IPS-18c (cell line): ENCODE data around the gene DUOXA2.
A peak's percentile ranks its signal among the peaks of the same experiment; 100 is the strongest.

Source experiments
- H3K4me3 ChIP-seq: 2 replicates; pipeline ENCODE4 v1.7.0; 2013; ENCODE audit warnings: low read depth, mild to moderate bottlenecking, low read length, moderate library complexity; ENCODE audit not compliant: insufficient read depth
- H3K9me3 ChIP-seq: one replicate; pipeline ENCODE4 v1.6.1; 2013; ENCODE audit warnings: mild to moderate bottlenecking, low read length, moderate library complexity; ENCODE audit not compliant: control insufficient read depth, insufficient read depth

Gene DUOXA2

GRCh38 chr15:45112143-45112590 lies 2.0 kb upstream of the DUOXA2 start:
- Histone ChIP-seq H3K4me3 (peak overlapping the region; percentile 32), H3K9me3 (peaks cover 3% of the 10 kb centered on the region)

DNA sequence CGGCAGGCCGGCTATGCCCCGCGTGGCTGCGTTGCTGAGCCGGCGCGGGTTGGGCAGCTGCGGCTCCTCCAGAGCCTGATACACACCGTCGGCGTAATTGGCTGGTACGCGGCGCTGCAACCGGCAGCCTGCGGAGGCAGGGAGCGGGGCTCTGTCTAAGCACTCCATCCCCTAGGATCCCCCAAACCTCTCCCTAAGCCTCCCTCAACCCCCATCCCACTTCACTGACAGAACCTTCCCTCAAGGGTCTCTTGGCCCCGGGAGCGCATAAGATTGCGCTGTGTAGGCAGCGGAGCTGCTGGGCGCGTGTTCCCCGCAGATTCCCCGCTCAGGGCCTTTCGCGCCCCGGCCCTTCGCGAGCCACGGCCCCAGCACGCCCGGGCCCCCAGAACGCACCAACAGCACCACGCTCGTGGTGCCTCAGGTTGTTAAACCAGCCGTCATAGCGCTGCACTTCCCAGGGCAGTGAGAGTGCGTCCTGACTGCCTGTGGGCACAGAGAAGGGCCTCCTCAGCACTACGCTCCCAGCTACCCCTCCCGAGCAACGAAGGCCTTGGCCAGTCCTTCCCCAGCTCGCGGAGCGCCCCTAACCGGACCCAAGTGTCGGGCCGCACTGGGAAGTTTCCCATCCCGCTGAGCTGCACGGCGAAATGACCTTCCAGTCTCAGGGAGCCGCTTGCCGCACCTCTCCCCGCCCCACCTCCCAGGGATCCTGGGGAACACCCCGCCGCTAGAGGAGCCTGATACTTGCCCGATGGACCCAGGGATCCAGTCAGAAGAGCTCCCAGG lies 1.3 kb upstream of the DUOXA2 start:
- Histone ChIP-seq H3K9me3 (peaks cover 3% of the 10 kb centered on the region), H3K4me3 (peak overlapping the region; percentile 32)

DNA sequence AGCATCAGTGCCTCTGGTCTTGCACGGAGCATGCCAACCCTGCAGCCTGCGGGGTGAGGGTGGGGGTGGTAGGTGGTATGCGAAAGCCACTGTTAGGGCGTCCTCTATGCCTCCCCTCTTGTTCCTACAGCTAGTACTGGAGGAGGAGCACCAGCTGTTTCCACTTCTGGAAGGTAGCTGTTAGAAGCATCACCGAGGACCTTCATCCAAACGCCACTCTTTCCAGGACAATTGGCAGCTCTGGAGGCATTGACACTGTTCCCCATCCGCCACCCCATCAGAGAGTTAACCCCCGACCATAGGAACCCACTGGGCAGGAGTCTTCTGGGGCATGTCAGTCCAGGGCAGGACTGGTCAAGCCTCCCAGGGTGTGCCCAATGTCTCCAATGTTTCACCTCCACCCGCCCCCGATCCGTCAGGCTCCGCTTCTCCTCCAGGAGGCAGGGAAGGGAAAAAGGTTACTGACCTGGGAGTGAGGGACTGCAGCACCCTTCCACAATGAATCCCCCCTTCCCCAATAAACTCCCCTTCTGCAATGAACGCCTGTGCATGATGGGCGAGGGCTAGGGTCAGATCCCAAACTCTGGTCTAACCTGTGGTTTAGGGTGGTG lies 641 bp upstream of the DUOXA2 start:
- Histone ChIP-seq H3K9me3 (peaks cover 3% of the 10 kb centered on the region), H3K4me3 (peak overlapping the region; percentile 32; the same call in 1 of the 2 replicates)

- H3K4me3 ChIP-seq: no peak overlapping the region
- peaks cover 3% of the 10 kb centered on the region for H3K9me3 ChIP-seq
Measured at GRCh38 chr15:45114751-45115085, 592 bp downstream of the DUOXA2 start.

GRCh38 chr15:45115312-45115820 lies 1.2 kb downstream of the DUOXA2 start:
- H3K4me3 ChIP-seq: no peak overlapping the region
- H3K9me3 ChIP-seq: peaks cover 3% of the 10 kb centered on the region

GRCh38 chr15:45116006-45116481 lies 1.9 kb downstream of the DUOXA2 start:
- Histone ChIP-seq H3K9me3 (peaks cover 3% of the 10 kb centered on the region), H3K4me3 (no peak overlapping the region)

GRCh38 chr15:45116482-45117307 lies 2.6 kb downstream of the DUOXA2 start:
- Histone ChIP-seq H3K4me3 (no peak overlapping the region; the same call in 1 of the 2 replicates), H3K9me3 (peaks cover 3% of the 10 kb centered on the region)

GRCh38 chr15:45117308-45118130 lies 3.4 kb downstream of the DUOXA2 start:
- peak overlapping the region; percentile 29 for H3K4me3 ChIP-seq
- H3K9me3 ChIP-seq: peaks cover 3% of the 10 kb centered on the region

DNA sequence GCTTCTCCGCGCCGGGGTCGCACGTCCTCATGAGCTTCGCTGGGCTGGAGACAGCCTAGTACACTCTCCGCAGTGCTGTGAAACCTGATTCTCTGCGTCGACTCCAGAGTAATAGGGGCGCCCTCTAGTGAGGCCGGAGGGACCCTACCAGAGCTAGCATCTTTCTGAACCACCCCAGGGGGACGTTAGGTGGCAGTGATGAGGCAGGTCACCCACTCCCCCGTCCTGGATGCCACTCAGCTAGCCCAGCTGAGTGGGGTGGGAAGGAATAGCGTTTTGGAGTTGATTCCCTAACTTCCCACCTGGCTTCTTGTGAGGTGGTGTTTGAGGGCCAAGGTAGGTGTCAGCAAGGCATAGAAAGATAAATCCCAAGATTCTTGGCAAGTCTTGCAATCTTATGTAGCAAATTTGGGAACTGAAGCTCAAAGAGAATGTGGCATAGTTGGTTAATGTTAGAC lies 4.0 kb downstream of the DUOXA2 start:
- no peak overlapping the region; the same call in 1 of the 2 replicates for H3K4me3 ChIP-seq

DNA sequence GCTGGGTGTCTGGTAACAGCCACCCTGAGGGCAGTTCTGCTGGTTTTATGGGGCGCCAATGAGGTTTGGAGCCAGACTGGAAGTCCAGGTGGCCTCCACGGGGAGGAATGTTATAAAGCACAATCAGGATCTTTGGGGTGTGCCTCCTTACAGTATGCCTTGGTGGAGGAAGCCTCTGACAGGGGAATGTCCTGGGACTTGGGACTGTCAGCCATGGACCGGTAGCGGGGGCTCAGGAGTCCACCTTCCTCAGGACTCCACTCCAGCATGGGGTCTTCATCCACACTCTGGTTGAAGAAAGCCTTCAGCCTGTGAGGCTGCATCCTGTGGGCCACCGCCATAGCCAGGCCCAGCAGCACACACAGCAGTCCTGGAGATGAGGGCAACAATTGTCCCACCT lies 4.9 kb downstream of the DUOXA2 start:
- Histone ChIP-seq H3K4me3 (no peak overlapping the region), H3K9me3 (peaks cover 3% of the 10 kb centered on the region)

More for the DNA sequence above, 4.0 kb downstream of the DUOXA2 start:
- H3K9me3 ChIP-seq: peaks cover 3% of the 10 kb centered on the region

GRCh38 chr15:45120081-45120972 lies 6.2 kb downstream of the DUOXA2 start:
- peaks cover 3% of the 10 kb centered on the region for H3K9me3 ChIP-seq

DNA sequence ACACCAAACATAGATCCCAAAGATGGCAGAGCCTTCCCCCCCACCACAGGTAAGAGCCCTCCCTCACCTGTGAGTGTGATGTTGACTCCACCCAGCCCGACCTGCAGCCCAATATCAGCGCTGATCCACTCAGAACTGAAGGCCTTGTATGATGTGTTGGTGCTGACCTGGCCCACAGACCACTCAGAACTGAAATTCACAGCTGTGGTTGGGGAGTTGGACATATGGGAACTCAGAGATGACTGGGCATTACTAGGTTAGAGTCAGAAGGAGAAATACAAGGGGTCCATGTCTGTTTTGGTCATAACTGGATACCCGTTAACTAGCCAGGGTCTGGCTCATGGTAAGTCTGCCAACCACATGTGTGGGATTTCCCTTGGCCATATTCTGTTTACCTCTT lies 6.9 kb downstream of the DUOXA2 start:
- peaks cover 3% of the 10 kb centered on the region for H3K9me3 ChIP-seq
- no peak overlapping the region for H3K4me3 ChIP-seq

More at GRCh38 chr15:45120081-45120972, 6.2 kb downstream of the DUOXA2 start:
- no peak overlapping the region for H3K4me3 ChIP-seq

DNA sequence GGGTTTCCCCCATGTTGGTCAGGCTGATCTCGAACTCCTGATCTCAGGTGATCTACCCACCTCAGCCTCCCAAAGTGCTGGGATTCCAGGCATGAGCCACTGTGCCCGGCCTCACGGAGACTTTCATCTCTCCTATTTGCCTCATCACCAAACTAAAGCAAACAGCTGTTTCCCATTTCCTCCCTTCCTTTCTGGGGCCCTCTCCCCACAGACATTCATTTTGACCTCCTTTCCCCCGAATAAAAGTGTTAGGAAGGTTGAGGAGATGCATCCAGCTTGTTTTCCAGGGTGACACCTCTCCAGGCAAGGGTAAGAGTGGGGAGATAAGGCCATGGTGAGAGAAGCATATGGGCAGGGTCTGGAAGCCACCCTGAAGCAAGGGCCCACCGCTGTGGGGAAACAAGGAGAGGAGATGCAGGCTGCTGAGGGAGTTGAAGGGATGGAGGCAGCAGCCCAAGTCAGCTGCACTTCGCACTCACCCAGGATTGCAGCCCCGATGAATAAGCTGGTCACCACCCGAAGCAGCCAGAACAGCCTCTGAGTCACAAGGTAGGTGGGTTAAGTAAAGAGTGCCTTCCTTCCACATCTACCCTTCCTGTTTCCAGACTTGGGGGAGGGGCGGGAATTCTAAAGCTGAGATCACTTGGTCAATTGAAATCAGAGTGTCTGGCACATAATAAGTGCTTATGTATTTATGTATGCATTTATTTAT lies 7.7 kb downstream of the DUOXA2 start:
- no peaks in the 10 kb centered on the region for H3K9me3 ChIP-seq
- no peak overlapping the region for H3K4me3 ChIP-seq

- no peak overlapping the region for H3K4me3 ChIP-seq
- no peaks in the 10 kb centered on the region for H3K9me3 ChIP-seq
Measured at GRCh38 chr15:45122719-45123118, 8.6 kb downstream of the DUOXA2 start.

DNA sequence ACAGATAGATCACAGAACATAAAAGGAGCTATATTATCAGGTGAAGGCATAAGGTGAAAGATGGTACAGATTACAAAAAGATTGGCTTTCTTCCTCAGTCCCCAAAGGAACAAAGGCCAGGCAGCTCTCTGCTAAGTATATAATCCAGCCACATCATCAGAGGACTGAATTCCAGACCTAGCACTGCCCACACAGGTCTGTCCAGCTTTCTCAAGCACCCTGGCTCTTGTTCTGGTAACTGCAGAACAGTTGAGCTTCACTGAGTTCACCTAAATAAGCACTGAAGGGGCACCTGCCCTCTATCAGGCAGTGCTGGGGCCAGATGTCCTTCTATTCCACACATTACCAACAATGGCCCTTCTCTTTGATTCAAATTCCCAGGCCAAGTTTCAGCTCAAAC lies 9.3 kb downstream of the DUOXA2 start:
- Histone ChIP-seq H3K4me3 (no peak overlapping the region), H3K9me3 (no peaks in the 10 kb centered on the region)
